K562 treated with DMSO at 1 percent for 4 hours (cell line): ENCODE measurements around the gene MAF. TPM values are rescaled to one million over a fixed set of nuclear protein-coding genes. Genes with fewer than 3 reads are reported as not detected.

ENCODE experiments used
- total RNA-seq: library from RNA; unstranded; fragments of 300-600 nt; gene quantifications from 2 replicates; pipeline ENCODE4 v1.2.3, GENCODE V29; 2022; ENCODE audit not compliant: insufficient read depth

Gene MAF
- not detected in 2 replicates for total RNA-seq

GRCh38 chr16:79600638-79601091, at the start of gene MAF:
TSS of gene MAF (minus strand) at chr16:79600737. CDS start at chr16:79599902, 835 bp downstream.

